B cell (primary cell): ENCODE results near the gene CDK5RAP2.

ENCODE experiments used
- EZH2 ChIP-seq: IDR thresholded peaks from 2 replicates; pipeline ENCODE4 v1.6.1; 2012; ENCODE audit warnings: borderline replicate concordance, low read depth, mild to moderate bottlenecking, moderate library complexity, low read length; ENCODE audit not compliant: insufficient read depth, poor library complexity, severe bottlenecking
- TF ChIP-seq, protein P1 (sequence below): fragments of 200-600 bp; IDR thresholded peaks from one replicate; pipeline ENCODE4 v1.8.0; 2022; ENCODE audit warnings: antibody characterized with exemption, mild to moderate bottlenecking

DNA sequence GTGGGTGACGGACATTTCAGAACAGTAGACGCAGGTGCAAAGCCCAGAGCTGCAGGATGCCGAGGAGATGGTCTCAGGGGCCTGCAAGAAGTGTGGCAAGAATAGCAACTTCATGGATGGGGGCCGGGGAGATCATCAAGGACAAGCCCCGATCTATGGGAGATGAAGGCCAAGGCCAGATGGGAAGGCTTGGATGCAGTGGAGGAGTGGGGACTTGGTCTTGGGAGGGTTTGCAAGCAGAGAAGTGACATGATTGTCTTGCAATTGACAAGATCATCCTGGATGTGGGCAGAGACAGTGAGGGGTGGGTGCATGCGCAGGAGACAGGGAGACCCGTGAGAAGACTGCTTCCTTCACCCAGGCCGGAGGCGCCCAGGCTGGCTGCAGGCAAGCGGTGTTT, 198.1 kb downstream of the CDK5RAP2 start:
- TF ChIP-seq, protein P1, sequence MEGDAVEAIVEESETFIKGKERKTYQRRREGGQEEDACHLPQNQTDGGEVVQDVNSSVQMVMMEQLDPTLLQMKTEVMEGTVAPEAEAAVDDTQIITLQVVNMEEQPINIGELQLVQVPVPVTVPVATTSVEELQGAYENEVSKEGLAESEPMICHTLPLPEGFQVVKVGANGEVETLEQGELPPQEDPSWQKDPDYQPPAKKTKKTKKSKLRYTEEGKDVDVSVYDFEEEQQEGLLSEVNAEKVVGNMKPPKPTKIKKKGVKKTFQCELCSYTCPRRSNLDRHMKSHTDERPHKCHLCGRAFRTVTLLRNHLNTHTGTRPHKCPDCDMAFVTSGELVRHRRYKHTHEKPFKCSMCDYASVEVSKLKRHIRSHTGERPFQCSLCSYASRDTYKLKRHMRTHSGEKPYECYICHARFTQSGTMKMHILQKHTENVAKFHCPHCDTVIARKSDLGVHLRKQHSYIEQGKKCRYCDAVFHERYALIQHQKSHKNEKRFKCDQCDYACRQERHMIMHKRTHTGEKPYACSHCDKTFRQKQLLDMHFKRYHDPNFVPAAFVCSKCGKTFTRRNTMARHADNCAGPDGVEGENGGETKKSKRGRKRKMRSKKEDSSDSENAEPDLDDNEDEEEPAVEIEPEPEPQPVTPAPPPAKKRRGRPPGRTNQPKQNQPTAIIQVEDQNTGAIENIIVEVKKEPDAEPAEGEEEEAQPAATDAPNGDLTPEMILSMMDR: no peak
- TF ChIP-seq EZH2: no peak
